Right renal cortex interstitium (tissue), 3 donors: Measurements from ENCODE around the gene RHOBTB1. TPM values are rescaled to one million over a fixed set of nuclear protein-coding genes. Genes with fewer than 3 reads are reported as not detected.
A peak's percentile ranks its signal among the peaks of the same experiment; 100 is the strongest.

ENCODE experiments used
- DNase-seq, 3 donors: peaks; one replicate each; pipeline ENCODE4 v3.0.0-alpha.2; 2013; ENCODE audit warnings: low read depth in 3 of 3, low spot score in 2 of 3
- polyA plus RNA-seq, 3 donors: library from polyadenylated mRNA; unstranded; fragments of 120-200 nt; gene quantifications; one replicate each; pipeline ENCODE4 v1.2.1, GENCODE V29; 2013; ENCODE audit not compliant: insufficient read length in 3 of 3

Gene RHOBTB1
- polyA plus RNA-seq, 3 donors = 76.7 to 90.1 (median 87.4) TPM

DNA sequence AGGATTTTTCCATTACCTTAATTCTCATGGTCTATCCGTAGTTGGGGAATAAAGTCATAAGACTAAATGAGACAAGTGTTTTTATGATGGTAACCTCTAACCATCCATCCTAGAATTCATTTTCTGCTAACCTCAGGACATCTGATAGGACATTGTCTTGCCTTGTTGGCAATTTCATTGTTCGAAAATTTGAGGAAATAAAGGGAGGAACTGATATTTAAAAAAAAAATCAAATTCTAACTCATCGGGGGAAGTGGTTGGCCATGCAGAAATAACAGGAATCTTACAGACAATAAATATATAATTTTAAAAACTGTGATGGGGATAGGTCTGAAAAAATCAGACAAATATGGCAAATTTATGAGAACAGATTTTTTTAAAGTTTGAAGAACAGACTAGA is 21.7 kb upstream of the RHOBTB1 start:
- DNase-seq = no peak

DNA sequence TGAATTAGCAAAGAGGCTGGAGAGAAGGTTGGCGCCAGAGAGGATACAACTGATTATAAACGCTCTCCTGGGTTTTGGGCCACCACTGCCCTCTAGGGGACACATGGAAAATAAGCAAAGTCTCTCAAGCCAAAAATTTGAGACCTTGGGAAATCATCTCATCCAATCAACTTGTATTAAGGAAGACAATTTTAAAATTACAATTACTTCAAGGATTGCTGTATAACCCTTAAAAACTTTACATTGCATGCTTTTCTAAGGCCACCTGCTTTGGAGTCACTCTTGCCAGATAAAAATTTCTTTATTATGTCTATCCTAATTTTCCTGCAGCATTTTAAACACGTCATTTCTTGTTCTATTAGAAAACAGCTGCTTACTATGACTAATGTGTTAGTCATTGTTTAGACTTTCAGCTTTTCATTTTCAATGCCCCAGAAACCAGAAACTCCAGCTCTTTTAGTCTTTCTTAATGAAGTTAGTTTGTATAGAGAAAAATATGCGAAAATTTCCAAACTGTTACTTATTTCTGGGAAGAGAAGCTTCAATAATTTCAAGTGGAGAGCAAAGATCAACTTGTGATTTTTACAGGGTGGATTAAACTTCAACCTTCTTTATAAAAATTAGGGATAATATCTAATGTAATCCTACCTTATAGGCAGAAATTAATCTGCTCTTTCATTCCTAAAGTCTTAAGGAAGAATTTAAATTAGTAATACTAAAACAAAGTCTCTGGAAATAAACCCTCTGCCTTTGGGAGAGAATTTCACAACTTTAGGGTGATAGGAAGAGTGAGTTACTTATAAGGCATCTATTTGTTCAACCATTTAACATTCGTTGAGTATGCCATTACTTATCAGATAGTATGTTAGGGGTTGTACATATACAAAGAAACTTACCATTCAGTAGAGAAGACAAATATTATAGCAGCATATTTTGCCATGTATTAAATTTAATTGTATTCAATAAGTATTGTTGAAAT is 20.6 kb upstream of the RHOBTB1 start:
- DNase-seq = peak in 2 of 3 donors; percentile 45 to 56

DNA sequence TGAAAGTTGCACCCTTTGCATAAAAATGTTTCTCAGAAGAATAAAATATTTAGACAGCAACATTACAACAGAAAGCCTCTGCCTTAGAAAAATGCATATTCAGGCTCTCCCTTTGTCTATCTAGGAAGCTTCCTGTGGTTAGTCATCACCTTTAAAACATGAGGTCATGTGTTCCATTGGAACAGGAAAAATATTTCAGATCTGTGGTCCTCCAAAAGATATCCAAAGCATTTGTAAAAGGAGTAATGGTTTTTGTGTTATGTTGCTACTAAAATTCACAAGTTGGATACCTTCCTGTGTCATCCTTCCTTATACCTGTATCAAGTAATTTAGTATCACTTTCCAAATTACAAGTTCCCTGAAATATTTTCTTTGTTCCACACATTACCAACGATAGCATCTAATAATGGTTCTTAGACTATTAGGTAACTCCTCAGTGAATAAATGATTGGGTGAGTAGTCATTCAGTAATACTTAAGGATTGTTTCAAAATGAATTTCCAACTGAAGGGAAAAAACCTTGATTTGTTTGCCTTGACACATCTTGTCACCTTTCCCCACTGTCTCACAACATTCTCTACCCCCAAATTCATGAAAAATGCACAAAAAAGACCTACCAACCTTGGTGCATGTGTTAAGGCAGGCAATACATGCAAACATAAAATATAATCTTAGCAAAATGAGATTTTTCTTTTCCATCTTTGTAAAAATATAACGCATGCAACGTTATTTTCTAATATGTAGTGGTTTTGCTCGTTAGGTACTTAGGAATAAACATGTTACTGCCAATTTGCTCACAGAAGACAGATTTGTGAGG is 19.7 kb upstream of the RHOBTB1 start:
- no peak for DNase-seq

DNA sequence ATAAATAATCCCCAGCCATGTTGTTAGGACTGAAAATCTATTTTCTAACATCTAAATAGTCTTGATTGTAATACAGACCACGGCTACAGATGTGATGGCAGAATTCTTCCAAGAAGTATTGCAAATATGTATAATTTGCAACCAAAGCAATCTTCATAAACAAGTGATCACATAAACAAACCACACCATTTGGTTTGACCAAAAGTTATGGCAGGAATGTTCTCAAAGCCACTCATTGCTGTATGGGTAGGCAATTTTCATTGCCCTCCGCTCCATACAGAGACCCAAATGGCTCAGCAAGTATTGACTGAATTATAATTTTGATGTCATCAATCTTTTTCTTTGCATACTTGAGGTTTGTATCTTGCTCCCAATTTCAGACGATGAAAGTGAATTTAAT is 19.0 kb upstream of the RHOBTB1 start:
- DNase-seq = no peak

GRCh38 chr10:60960913-60961312 is 16.9 kb upstream of the RHOBTB1 start:
- no peak for DNase-seq

DNA sequence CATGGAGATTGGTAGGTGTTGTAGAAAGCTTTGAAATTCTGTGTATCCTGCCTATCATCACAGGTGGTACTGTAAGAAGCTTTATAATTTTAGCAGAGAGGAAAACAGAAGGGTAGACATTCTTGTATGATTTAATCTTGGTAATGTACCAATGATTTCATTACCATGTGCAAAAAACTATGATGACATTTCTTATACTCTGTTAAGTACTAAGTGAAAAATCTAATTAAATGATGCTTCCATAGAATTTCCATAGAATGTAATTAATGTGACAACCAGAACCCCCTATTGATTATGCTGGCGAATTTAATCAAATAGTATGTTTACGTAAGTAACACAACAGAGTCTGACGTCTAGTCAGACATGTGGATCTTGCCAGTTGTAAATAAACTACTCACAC is 16.0 kb upstream of the RHOBTB1 start:
- DNase-seq = no peak

DNA sequence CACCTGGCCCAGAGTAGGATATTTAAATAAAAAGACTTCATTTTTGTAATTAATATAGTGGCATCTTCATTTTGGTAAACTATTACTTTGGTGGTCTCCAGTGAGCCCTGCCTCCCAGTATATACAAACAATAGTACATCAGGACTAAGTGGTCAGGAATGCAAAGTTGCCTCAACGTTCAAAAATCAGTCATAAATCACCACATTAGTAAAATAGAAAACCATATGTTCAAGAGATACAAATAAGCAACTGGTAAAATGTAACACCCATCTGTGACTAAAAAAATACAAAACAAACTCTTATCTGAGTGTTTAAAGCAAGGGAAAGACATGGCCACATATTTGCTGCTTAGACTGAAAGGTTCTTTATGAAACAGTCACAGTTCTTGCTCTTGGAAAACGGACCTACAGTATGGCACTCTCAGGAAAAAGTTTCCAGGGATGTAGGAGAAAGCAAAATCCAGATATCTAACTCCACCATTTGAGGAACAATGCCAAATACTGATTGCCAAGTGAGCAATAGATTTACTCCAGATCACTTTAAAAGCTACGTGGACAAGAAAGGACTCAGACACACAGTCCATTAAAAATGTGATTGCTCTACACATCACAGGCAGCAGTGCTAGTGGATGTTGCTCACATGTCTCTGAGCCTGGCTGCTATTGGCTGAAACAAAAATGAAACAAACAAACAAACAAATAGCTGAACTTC is 15.1 kb upstream of the RHOBTB1 start:
- DNase-seq = no peak

DNA sequence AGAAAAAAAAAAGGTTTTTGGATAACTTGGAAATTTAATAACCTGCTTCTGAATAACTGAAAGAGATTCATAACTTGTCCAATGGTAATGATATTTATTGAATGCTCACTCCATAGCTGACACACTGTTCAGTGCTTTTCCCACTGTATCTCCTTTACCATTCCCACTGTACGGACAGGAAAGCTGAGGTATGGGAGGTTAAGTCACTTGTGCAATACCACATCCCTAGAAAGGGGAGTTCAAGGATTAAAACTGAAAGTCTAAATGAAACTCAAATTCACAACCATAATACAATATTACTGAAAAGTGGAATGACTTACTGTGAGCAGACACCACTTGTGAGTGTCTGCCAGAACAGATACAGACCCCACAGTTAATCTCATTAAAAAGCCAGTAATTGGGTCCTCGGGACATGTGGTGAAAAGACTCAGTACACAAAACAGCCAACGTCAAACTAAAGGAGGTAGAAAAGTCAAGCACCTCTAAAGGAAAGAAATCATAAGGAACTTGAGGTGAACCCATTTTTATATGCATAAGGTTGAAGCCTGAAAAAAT is 13.8 kb upstream of the RHOBTB1 start:
- DNase-seq = no peak

DNA sequence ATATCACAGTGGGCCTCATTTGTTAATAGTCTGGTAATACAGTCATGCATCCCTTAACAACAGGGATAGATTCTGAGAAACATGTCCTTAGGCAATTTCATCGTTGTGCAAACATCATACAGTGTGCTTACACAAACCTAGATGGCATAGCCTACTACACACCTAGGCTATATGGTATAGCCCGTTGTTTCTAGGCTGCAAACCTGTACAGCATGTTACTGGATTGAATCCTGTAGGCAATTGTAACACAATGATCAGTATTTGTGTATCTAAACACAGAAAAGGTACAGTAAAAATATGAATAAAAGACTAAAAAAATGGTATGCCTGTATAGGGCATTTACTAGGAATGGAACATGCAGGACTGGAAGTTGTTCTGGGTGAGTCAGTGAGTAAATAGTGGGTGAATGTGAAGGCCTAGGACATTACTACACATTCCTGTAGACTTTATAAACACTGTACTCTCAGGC is 12.0 kb upstream of the RHOBTB1 start:
- no peak for DNase-seq

DNA sequence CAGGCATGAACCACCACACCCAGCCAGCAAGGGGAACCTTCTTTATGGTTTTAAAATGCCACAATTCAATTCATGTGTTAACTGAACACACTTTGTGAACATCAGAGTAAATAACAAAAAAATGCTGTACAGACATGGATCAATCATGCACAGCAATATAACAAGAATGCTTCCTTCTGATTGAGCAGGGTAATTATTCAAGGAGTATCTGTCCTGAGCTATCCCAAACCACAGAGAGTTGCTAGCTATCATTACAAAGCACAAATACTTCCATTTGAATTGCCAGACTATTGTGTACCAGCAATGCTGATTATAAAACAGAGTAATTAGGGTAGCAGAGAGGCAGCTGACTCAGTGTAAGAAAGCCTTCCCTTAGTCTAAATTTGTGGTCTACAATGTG is 11.3 kb upstream of the RHOBTB1 start:
- DNase-seq = no peak

- no peak for DNase-seq
These were observed 10.1 kb upstream of the RHOBTB1 start for GRCh38 chr10:60954035-60954434.

GRCh38 chr10:60953420-60953819 is 9.4 kb upstream of the RHOBTB1 start:
- DNase-seq = no peak

DNA sequence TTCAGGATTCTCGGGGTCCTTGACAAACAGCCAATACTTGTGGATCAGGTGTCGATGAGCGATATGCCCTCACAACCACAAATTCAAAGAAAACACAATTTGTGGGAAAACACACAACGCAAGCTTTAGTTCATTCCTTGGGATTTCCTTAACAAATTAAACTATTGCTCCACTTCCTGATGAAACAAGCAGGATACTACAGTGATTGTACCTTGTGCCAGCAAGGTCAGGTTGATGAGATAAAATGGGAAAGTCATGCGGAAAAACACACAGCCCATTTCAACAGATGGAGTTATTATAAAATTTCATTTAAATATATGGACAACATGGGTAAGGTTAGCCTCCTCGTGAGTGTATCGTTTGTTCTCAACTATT is 8.8 kb upstream of the RHOBTB1 start:
- no peak for DNase-seq

- DNase-seq = no peak
These were observed 8.3 kb upstream of the RHOBTB1 start for GRCh38 chr10:60952067-60952845.

DNA sequence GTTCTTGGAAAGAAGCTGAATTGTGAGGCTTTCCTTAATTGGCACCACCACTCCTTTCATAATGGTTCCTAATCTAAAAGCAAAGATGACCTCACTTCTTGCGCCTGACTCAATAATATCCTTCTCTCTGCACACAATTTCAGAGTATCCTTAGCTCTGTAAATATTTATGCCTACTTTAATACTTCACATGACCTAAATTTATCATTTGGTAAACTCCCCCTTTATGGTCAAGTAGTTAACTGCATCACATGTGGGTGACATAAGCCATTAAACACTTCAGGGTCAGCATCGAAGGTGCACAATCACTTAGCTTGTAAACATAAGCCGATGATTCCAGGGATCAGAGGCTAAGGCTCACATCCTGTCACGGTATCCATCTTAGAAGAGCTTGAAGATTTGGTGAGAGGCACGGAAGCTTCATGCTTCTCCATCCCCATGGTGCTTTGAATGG is 7.3 kb upstream of the RHOBTB1 start:
- no peak for DNase-seq

DNA sequence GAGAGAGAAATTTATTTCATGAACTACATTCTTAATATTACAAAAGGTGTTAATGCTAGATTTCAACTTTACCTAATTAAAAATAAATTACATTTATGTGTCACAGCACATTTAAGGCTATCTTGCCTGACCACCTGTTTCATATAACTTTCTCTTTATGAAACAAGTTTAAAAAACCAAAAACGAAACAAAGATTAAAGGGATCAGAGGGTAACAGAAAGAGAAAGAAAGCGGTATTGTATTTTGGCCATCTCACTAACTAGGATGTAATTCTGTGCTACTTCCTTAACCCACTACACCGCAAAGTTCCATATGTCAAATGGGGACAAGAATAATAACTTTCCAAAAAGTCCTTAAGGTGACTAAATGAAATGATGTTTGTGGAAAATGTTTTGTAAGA is 6.3 kb upstream of the RHOBTB1 start:
- DNase-seq = no peak

DNA sequence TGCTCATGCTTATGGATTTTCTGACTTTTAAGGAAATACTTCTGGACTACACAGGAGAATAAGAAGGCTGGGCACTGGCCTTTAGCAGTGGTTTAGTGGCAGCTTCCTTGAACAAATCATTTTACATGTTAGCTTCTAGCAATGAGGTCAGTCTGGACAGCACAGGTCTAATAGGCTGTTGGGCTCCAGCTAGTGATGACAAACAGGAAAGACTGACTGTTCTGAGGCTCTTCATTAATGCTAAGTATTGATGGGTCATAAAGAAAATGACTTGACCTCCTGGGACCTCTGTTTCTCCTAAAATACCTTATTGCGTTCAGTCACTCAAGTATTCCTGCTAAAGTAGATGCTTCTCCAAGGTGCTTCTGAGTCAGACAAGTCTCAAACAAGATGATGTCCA is 4.9 kb upstream of the RHOBTB1 start:
- DNase-seq = no peak

DNA sequence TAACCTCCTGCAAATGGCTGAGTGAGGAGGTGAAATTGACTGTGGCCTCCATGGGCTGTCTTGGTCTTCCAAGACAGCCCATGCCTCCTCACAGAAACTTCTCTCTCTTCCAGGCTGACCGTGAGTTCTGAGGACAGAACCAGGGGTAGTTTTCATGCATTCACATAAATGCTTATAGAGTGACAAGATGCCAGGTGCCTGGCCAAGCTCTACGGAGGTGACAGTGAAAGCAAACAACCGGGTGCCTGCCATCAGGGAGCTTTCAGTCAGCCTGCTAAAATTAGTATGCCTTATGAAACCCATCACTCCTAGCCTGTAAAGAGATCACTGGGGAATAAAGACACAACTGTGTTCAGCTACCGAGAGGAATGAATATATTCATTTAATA is 919 bp upstream of the RHOBTB1 start:
- DNase-seq = no peak

GRCh38 chr10:60943316-60944057 is 498 bp downstream of the RHOBTB1 start:
- peak; percentile 71 to 77 (median 71) for DNase-seq
